PC-9 (cell line): ENCODE measurements around the gene CCDC174. TPM values are rescaled to one million over a fixed set of nuclear protein-coding genes. Genes with fewer than 3 reads are reported as not detected.

Experiments
- BruUV-seq: library from RNA; stranded (reverse); fragments of 400-500 nt; replicated peaks from 2 replicates; lab custom pipeline; 2021; lab: Mats Ljungman, UMichigan
- CTCF ChIA-PET: fragments of 300-600 bp; sonication (Branson Sonifier 250); formaldehyde crosslinking; loops from one replicate; lab custom pipeline; 2022; ENCODE audit warnings: antibody characterized with exemption; lab: Charles Lee
- POLR2A ChIA-PET: fragments of 300-600 bp; sonication (Branson Sonifier 250); formaldehyde crosslinking; loops from one replicate; lab custom pipeline; 2022; ENCODE audit warnings: antibody characterized with exemption; ENCODE audit not compliant: unreplicated experiment; lab: Charles Lee
- DNase-seq, 2 experiments: peaks; one replicate each; pipeline versions ENCODE4 v3.0.0 to v3.0.0-alpha.2; 2015 to 2022; ENCODE audit warnings: mixed read lengths in 1 of 2
- H2AFZ ChIP-seq: fragments of 200-600 bp; sonication (generic); 2 replicates; pipeline ENCODE4 v1.8.1; 2017; ENCODE audit warnings: antibody characterized with exemption
- H3F3A ChIP-seq: fragments of 200-600 bp; sonication (generic); 2 replicates; pipeline ENCODE4 v1.8.1; 2017; ENCODE audit warnings: antibody characterized with exemption, mild to moderate bottlenecking, low read depth; ENCODE audit not compliant: insufficient read depth
- H3K27ac ChIP-seq: fragments of 200-600 bp; sonication (generic); 2 replicates; pipeline ENCODE4 v1.6.1; 2016; ENCODE audit warnings: mixed run types
- H3K27me3 ChIP-seq: fragments of 200-600 bp; sonication (generic); 2 replicates; pipeline ENCODE4 v1.6.1; 2016; ENCODE audit warnings: low read depth, mixed run types; ENCODE audit not compliant: insufficient read depth
- H3K36me3 ChIP-seq: fragments of 200-600 bp; sonication (generic); 2 replicates; pipeline ENCODE4 v1.6.1; 2016; ENCODE audit warnings: low read depth, mixed run types
- H3K4me1 ChIP-seq: fragments of 200-600 bp; sonication (generic); replicated peaks from 2 replicates; pipeline ENCODE4 v1.6.1; 2016; ENCODE audit warnings: mixed run types; ENCODE audit not compliant: insufficient read depth
- H3K4me2 ChIP-seq: fragments of 200-600 bp; sonication (generic); 2 replicates; pipeline ENCODE4 v1.6.1; 2017; ENCODE audit warnings: mixed run types
- H3K4me3 ChIP-seq: fragments of 200-600 bp; sonication (generic); 2 replicates; pipeline ENCODE4 v1.6.1; 2016; ENCODE audit warnings: mixed run types
- H3K79me2 ChIP-seq: fragments of 200-600 bp; sonication (generic); 2 replicates; pipeline ENCODE4 v1.6.1; 2017; ENCODE audit warnings: low read depth, mixed run types
- H3K9me2 ChIP-seq: fragments of 200-600 bp; sonication (generic); 2 replicates; pipeline ENCODE4 v1.8.1; 2017; ENCODE audit warnings: mild to moderate bottlenecking; ENCODE audit not compliant: insufficient read depth
- H3K9me3 ChIP-seq: fragments of 200-600 bp; sonication (generic); 2 replicates; pipeline ENCODE4 v1.8.1; 2016; ENCODE audit warnings: low read depth; ENCODE audit not compliant: insufficient read depth
- H4K20me1 ChIP-seq: fragments of 200-600 bp; sonication (generic); 2 replicates; pipeline ENCODE4 v1.8.1; 2017; ENCODE audit not compliant: insufficient read depth
- CTCF ChIP-seq: fragments of 200-600 bp; sonication (generic); conservative IDR thresholded peaks from 2 replicates; pipeline ENCODE4 v1.6.1; 2017; ENCODE audit warnings: mixed run types, antibody characterized with exemption, mild to moderate bottlenecking, moderate library complexity
- EZH2 ChIP-seq: fragments of 200-600 bp; sonication (generic); IDR thresholded peaks from 2 replicates; pipeline ENCODE4 v1.8.0; 2017; ENCODE audit warnings: antibody characterized with exemption, low read depth
- intact Hi-C: fragments of 100-400 bp; cut with micrococcal nuclease; formaldehyde crosslinking; loops from one replicate; pipeline ENCODE4 v1.10.0; 2022; ENCODE audit not compliant: unreplicated experiment
- total RNA-seq: library from RNA; stranded (reverse); gene quantifications from 2 replicates; pipeline ENCODE4 v1.2.3, GENCODE V29; 2021

Gene CCDC174
- total RNA-seq, 1 experiment from 2014 or later: 14.7 TPM

- DNase-seq: no peak
- Histone ChIP-seq H3K4me3 (no peak overlapping the region), H3K4me2 (no peak overlapping the region), H3K9me3 (no peaks in the 10 kb centered on the region), H3K27me3 (peaks cover 10% of the 10 kb centered on the region; the same call in 1 of the 2 replicates), H3K27ac (no peak overlapping the region), H4K20me1 (no peaks in the 10 kb centered on the region), H3K9me2 (no peaks in the 10 kb centered on the region), H3K79me2 (no peaks in the 10 kb centered on the region), H3K4me1 (no peaks in the 10 kb centered on the region), H2AFZ (no peak overlapping the region), H3K36me3 (no peaks in the 10 kb centered on the region), H3F3A (no peaks in the 10 kb centered on the region)
- intact Hi-C loops: no loop called here
- ChIA-PET POLR2A (no interaction called here), CTCF (no interaction called here)
- BruUV-seq: no TSS peak
- no peak for TF ChIP-seq CTCF
- no peak for TF ChIP-seq EZH2
Measured at GRCh38 chr3:14623569-14624051, 28.0 kb upstream of the CCDC174 start.

GRCh38 chr3:14624498-14624897, 27.1 kb upstream of the CCDC174 start:
- intact Hi-C loops: no loop called here
- no peak for TF ChIP-seq EZH2
- TF ChIP-seq CTCF: no peak
- H2AFZ ChIP-seq: no peak overlapping the region
- H3K27ac ChIP-seq: no peak overlapping the region
- no peaks in the 10 kb centered on the region for H3K9me2 ChIP-seq
- H3K79me2 ChIP-seq: no peaks in the 10 kb centered on the region
- ChIA-PET POLR2A (no interaction called here), CTCF (no interaction called here)
- H3K4me1 ChIP-seq: no peaks in the 10 kb centered on the region
- no peak for DNase-seq
- H3K36me3 ChIP-seq: no peaks in the 10 kb centered on the region
- H4K20me1 ChIP-seq: no peaks in the 10 kb centered on the region
- peaks cover 7% of the 10 kb centered on the region; the same call in 1 of the 2 replicates for H3K27me3 ChIP-seq
- no TSS peak for BruUV-seq
- no peaks in the 10 kb centered on the region for H3F3A ChIP-seq
- no peak overlapping the region for H3K4me3 ChIP-seq
- H3K9me3 ChIP-seq: no peaks in the 10 kb centered on the region
- no peak overlapping the region for H3K4me2 ChIP-seq

GRCh38 chr3:14625443-14625842, 26.1 kb upstream of the CCDC174 start:
- Histone ChIP-seq H4K20me1 (no peaks in the 10 kb centered on the region), H3K4me2 (no peak overlapping the region), H3K4me1 (no peaks in the 10 kb centered on the region), H3K4me3 (no peak overlapping the region), H2AFZ (no peak overlapping the region), H3K9me3 (no peaks in the 10 kb centered on the region), H3F3A (no peaks in the 10 kb centered on the region), H3K79me2 (no peaks in the 10 kb centered on the region), H3K27ac (no peak overlapping the region), H3K9me2 (no peaks in the 10 kb centered on the region), H3K36me3 (no peaks in the 10 kb centered on the region), H3K27me3 (peaks cover 7% of the 10 kb centered on the region; the same call in 1 of the 2 replicates)
- BruUV-seq: no TSS peak
- POLR2A ChIA-PET: no interaction called here
- DNase-seq: no peak
- TF ChIP-seq CTCF: no peak
- no peak for TF ChIP-seq EZH2
- intact Hi-C loops: no loop called here
- CTCF ChIA-PET: no interaction called here
